OCI-LY3 (cell line): Measurements from ENCODE around the gene STAB1.

Experiments used
- CTCF ChIP-seq: fragments of 200-600, 300-600 bp; sonication (generic); IDR thresholded peaks from 2 replicates; pipeline ENCODE4 v1.5.1; 2014; ENCODE audit warnings: antibody characterized with exemption, low read length, low read depth
- EZH2phosphoT487 ChIP-seq: fragments of 200-600 bp; shearing (Covaris generic); IDR thresholded peaks from 2 replicates; pipeline ENCODE4 v1.6.1; 2018; ENCODE audit warnings: antibody characterized with exemption, mixed run types, low read depth

- TF ChIP-seq CTCF: no peak
- TF ChIP-seq EZH2phosphoT487: no peak
Observed at GRCh38 chr3:52479877-52480575, 15.1 kb upstream of the STAB1 start.
